ENCODE data around the gene SDR39U1. TPM values are rescaled to one million over a fixed set of nuclear protein-coding genes. Genes with fewer than 3 reads are reported as not detected.

Gene SDR39U1
- total RNA-seq, 6 experiments from 2014 or later, result 24.9 to 32.8 (median 28.3) TPM

- intact Hi-C loops (cut with DNase I), result no loop called here
- no peak for DNase-seq
- H3K27me3 ChIP-seq, result no peaks in the 10 kb centered on the region
- peak in 1 of 4 donors; percentile 1 for ATAC-seq
- WGBS (ENCODE audit: insufficient coverage, low coverage, low lambda C conversion rate, missing lambda C conversion rate), result 27% methylated on average over 3 of the region's 3 CpGs
- H3K27ac ChIP-seq, result peak overlapping the region in 2 of 3 donors; percentile 54 to 76
- H3K4me1 ChIP-seq, result peaks cover 0 to 48% (median 19%) of the 10 kb centered on the region in 4 donors
- TF ChIP-seq POLR2A (IDR thresholded peaks at IDR 0.05), result no peak
- TF ChIP-seq, protein P1, sequence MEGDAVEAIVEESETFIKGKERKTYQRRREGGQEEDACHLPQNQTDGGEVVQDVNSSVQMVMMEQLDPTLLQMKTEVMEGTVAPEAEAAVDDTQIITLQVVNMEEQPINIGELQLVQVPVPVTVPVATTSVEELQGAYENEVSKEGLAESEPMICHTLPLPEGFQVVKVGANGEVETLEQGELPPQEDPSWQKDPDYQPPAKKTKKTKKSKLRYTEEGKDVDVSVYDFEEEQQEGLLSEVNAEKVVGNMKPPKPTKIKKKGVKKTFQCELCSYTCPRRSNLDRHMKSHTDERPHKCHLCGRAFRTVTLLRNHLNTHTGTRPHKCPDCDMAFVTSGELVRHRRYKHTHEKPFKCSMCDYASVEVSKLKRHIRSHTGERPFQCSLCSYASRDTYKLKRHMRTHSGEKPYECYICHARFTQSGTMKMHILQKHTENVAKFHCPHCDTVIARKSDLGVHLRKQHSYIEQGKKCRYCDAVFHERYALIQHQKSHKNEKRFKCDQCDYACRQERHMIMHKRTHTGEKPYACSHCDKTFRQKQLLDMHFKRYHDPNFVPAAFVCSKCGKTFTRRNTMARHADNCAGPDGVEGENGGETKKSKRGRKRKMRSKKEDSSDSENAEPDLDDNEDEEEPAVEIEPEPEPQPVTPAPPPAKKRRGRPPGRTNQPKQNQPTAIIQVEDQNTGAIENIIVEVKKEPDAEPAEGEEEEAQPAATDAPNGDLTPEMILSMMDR (IDR thresholded peaks at IDR 0.05), result no peak
- H3K4me3 ChIP-seq, result no peak overlapping the region
- no peaks in the 10 kb centered on the region for H3K9me3 ChIP-seq
- H3K36me3 ChIP-seq, result no peaks in the 10 kb centered on the region
Observed at GRCh38 chr14:24425704-24426103, 16.9 kb downstream of the SDR39U1 start.

GRCh38 chr14:24422694-24423601 is 19.6 kb downstream of the SDR39U1 start:
- DNase-seq, result no peak
- H3K27me3 ChIP-seq, result no peaks in the 10 kb centered on the region
- no peaks in the 10 kb centered on the region for H3K36me3 ChIP-seq
- WGBS (ENCODE audit: insufficient coverage, low coverage, low lambda C conversion rate, missing lambda C conversion rate), result 44% methylated on average over 12 of the region's 12 CpGs
- intact Hi-C loops (cut with DNase I), result no loop called here
- peak in 1 of 4 donors; percentile 41 for ATAC-seq
- TF ChIP-seq, protein P1 (IDR thresholded peaks at IDR 0.05), result no peak
- no peak for TF ChIP-seq POLR2A (IDR thresholded peaks at IDR 0.05)
- H3K9me3 ChIP-seq, result no peaks in the 10 kb centered on the region
- no peak overlapping the region for H3K27ac ChIP-seq
- peaks cover 0 to 48% (median 20%) of the 10 kb centered on the region in 4 donors for H3K4me1 ChIP-seq
- no peak overlapping the region for H3K4me3 ChIP-seq

GRCh38 chr14:24422261-24422660 is 20.3 kb downstream of the SDR39U1 start:
- ATAC-seq, result no peak
- DNase-seq, result no peak
- Histone ChIP-seq H3K4me3 (no peak overlapping the region), H3K27me3 (no peaks in the 10 kb centered on the region), H3K36me3 (no peaks in the 10 kb centered on the region), H3K27ac (no peak overlapping the region), H3K9me3 (no peaks in the 10 kb centered on the region), H3K4me1 (peaks cover 0 to 42% (median 16%) of the 10 kb centered on the region in 4 donors)
- intact Hi-C loops (cut with DNase I), result no loop called here
- WGBS (ENCODE audit: insufficient coverage, low coverage, low lambda C conversion rate, missing lambda C conversion rate), result 66% methylated on average over 4 of the region's 4 CpGs
- TF ChIP-seq, protein P1 (IDR thresholded peaks at IDR 0.05), result no peak
- no peak for TF ChIP-seq POLR2A (IDR thresholded peaks at IDR 0.05)

GRCh38 chr14:24418492-24418873 is 24.1 kb downstream of the SDR39U1 start:
- ATAC-seq, result peak; percentile 75 to 92 (median 86)
- intact Hi-C loops (cut with DNase I), result no loop called here

More at GRCh38 chr14:24418492-24418873, 24.1 kb downstream of the SDR39U1 start:
- no peaks in the 10 kb centered on the region for H3K36me3 ChIP-seq
- peaks cover 0 to 10% (median 4%) of the 10 kb centered on the region in 4 donors for H3K4me1 ChIP-seq
- TF ChIP-seq, protein P1 (IDR thresholded peaks at IDR 0.05), result no peak
- TF ChIP-seq POLR2A (IDR thresholded peaks at IDR 0.05), result no peak
- 23% methylated on average over 6 of the region's 6 CpGs for WGBS (ENCODE audit: insufficient coverage, low coverage, low lambda C conversion rate, missing lambda C conversion rate)
- peak overlapping the region in 1 of 3 donors; percentile 16 for H3K27ac ChIP-seq
- H3K27me3 ChIP-seq, result no peaks in the 10 kb centered on the region
- no peaks in the 10 kb centered on the region for H3K9me3 ChIP-seq
- DNase-seq, result peak in 2 of 3 donors; percentile 55 to 79
- no peak overlapping the region for H3K4me3 ChIP-seq

All from right lobe of liver (tissue), 6 donors.